Activated CD4-positive, alpha-beta T cell treated with anti-CD3 and anti-CD28 coated beads, Interleukin-2, amount 10 ng/mL, durations not matched to agents 7 days and 5 days (primary cell): ENCODE data around the gene PARP16. TPM values are rescaled to one million over a fixed set of nuclear protein-coding genes. Genes with fewer than 3 reads are reported as not detected.
A peak's percentile ranks its signal among the peaks of the same experiment; 100 is the strongest.

Experiments used
- CTCF ChIA-PET: fragments of 350-600 bp; sonication (Branson Sonifier 250); formaldehyde crosslinking; loops from one replicate; lab custom pipeline; 2021; ENCODE audit warnings: antibody characterized with exemption; lab: Charles Lee
- POLR2A ChIA-PET: fragments of 350-600 bp; sonication (Branson Sonifier 250); formaldehyde crosslinking; loops from one replicate; lab custom pipeline; 2021; ENCODE audit warnings: antibody characterized with exemption; lab: Charles Lee
- DNase-seq: peaks from one replicate; pipeline ENCODE4 v3.0.0-alpha.2; 2020
- H3K27ac Mint-ChIP-seq: one replicate; pipeline ENCODE4 v1.8.0; 2021; ENCODE audit warnings: mild to moderate bottlenecking, moderate library complexity, mixed read lengths
- H3K27me3 Mint-ChIP-seq: one replicate; pipeline ENCODE4 v1.8.0; 2021; ENCODE audit warnings: mixed read lengths
- H3K36me3 Mint-ChIP-seq: one replicate; pipeline ENCODE4 v1.8.0; 2021; ENCODE audit warnings: low read depth, mixed read lengths
- H3K4me1 Mint-ChIP-seq: one replicate; pipeline ENCODE4 v1.8.0; 2021; ENCODE audit warnings: mixed read lengths
- H3K4me3 Mint-ChIP-seq: one replicate; pipeline ENCODE4 v1.8.0; 2021; ENCODE audit warnings: mild to moderate bottlenecking, moderate library complexity, mixed read lengths
- H3K9me3 Mint-ChIP-seq: one replicate; pipeline ENCODE4 v1.8.0; 2021; ENCODE audit warnings: mixed read lengths
- total RNA-seq, 2 experiments: library from RNA; stranded (reverse); gene quantifications; one replicate each; pipeline ENCODE4 v1.2.3, GENCODE V29; 2021

Gene PARP16
- total RNA-seq, 2 experiments from 2014 or later = 19.0 to 21.7 TPM

GRCh38 chr15:65263313-65263712 is 23.4 kb downstream of the PARP16 start:
- Mint-ChIP-seq H3K4me1 (peaks cover 2% of the 10 kb centered on the region), H3K27me3 (no peaks in the 10 kb centered on the region), H3K27ac (no peak overlapping the region), H3K9me3 (no peaks in the 10 kb centered on the region), H3K4me3 (no peak overlapping the region), H3K36me3 (peaks cover 19% of the 10 kb centered on the region)
- ChIA-PET CTCF (no interaction called here), POLR2A (no interaction called here)
- DNase-seq = no peak

- no peak for DNase-seq
- POLR2A ChIA-PET = interaction anchor here (0.7 kb wide), 1 partner anchor 41 kb away, joined by 3 read pairs; no protein-coding TSS in a partner anchor
- no peaks in the 10 kb centered on the region for H3K27me3 Mint-ChIP-seq
- H3K4me3 Mint-ChIP-seq = no peak overlapping the region
- H3K36me3 Mint-ChIP-seq = peaks cover 23% of the 10 kb centered on the region
- no peaks in the 10 kb centered on the region for H3K4me1 Mint-ChIP-seq
- no peak overlapping the region for H3K27ac Mint-ChIP-seq
- no peaks in the 10 kb centered on the region for H3K9me3 Mint-ChIP-seq
- CTCF ChIA-PET = no interaction called here
Observed at GRCh38 chr15:65260968-65261367, 25.7 kb downstream of the PARP16 start.

- H3K4me3 Mint-ChIP-seq = no peak overlapping the region
- H3K36me3 Mint-ChIP-seq = peaks cover 23% of the 10 kb centered on the region
- DNase-seq = no peak
- no peaks in the 10 kb centered on the region for H3K9me3 Mint-ChIP-seq
- ChIA-PET POLR2A (no interaction called here), CTCF (interaction anchor here (0.9 to 1.0 kb wide), 2 partner anchors 10 to 22 kb away, joined by 3 read pairs; no protein-coding TSS in a partner anchor)
- H3K27me3 Mint-ChIP-seq = no peaks in the 10 kb centered on the region
- H3K27ac Mint-ChIP-seq = no peak overlapping the region
- no peaks in the 10 kb centered on the region for H3K4me1 Mint-ChIP-seq
Observed at GRCh38 chr15:65259367-65259797, 27.3 kb downstream of the PARP16 start.

- CTCF ChIA-PET = interaction anchor here (0.8 kb wide), 1 partner anchor 12 kb away, joined by 3 read pairs; no protein-coding TSS in a partner anchor
Observed at GRCh38 chr15:65258375-65259262, 28.1 kb downstream of the PARP16 start.

GRCh38 chr15:65255486-65256140 is 31.1 kb downstream of the PARP16 start:
- no peaks in the 10 kb centered on the region for H3K9me3 Mint-ChIP-seq
- DNase-seq = no peak
- POLR2A ChIA-PET = no interaction called here
- no peak overlapping the region for H3K27ac Mint-ChIP-seq
- no peaks in the 10 kb centered on the region for H3K27me3 Mint-ChIP-seq
- CTCF ChIA-PET = interaction anchor here (0.9 kb wide), 1 partner anchor 10 kb away, joined by 3 read pairs; no protein-coding TSS in a partner anchor
- H3K36me3 Mint-ChIP-seq = peaks cover 15% of the 10 kb centered on the region
- H3K4me3 Mint-ChIP-seq = no peak overlapping the region
- no peaks in the 10 kb centered on the region for H3K4me1 Mint-ChIP-seq

More at GRCh38 chr15:65258375-65259262, 28.1 kb downstream of the PARP16 start:
- no peaks in the 10 kb centered on the region for H3K9me3 Mint-ChIP-seq
- POLR2A ChIA-PET = no interaction called here
- H3K4me1 Mint-ChIP-seq = no peaks in the 10 kb centered on the region
- no peak overlapping the region for H3K27ac Mint-ChIP-seq
- no peak overlapping the region for H3K4me3 Mint-ChIP-seq
- peaks cover 23% of the 10 kb centered on the region for H3K36me3 Mint-ChIP-seq
- DNase-seq = no peak
- H3K27me3 Mint-ChIP-seq = no peaks in the 10 kb centered on the region

GRCh38 chr15:65254758-65255157 is 31.9 kb downstream of the PARP16 start:
- Mint-ChIP-seq H3K4me3 (no peak overlapping the region), H3K27me3 (no peaks in the 10 kb centered on the region), H3K36me3 (peaks cover 13% of the 10 kb centered on the region), H3K9me3 (no peaks in the 10 kb centered on the region), H3K4me1 (no peaks in the 10 kb centered on the region), H3K27ac (no peak overlapping the region)
- POLR2A ChIA-PET = no interaction called here
- CTCF ChIA-PET = interaction anchor here (0.9 kb wide), 1 partner anchor 9 kb away, joined by 3 read pairs; no protein-coding TSS in a partner anchor
- no peak for DNase-seq

DNA sequence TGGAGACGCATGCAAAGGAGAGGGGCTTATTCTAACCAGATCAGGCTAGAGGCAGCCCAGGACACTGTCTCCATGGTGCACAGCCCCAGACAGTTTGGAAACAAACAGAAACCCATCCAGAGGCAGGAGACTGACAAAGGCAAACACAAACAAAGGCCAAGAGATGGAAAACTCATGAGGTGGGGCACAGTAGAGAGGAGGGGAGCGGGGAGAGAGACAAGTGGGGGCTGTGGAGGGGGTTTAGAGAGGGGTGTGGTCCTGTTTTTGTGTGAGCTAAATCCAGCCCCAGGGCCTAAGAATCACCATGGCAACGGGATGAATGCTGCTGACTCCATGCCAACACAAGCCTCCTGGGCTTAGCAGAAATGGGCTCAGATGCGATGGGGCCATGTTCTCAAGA is 32.3 kb downstream of the PARP16 start:
- Mint-ChIP-seq H3K4me3 (no peak overlapping the region), H3K4me1 (no peaks in the 10 kb centered on the region), H3K27ac (no peak overlapping the region), H3K9me3 (no peaks in the 10 kb centered on the region), H3K27me3 (no peaks in the 10 kb centered on the region), H3K36me3 (peaks cover 11% of the 10 kb centered on the region)
- DNase-seq = no peak
- POLR2A ChIA-PET = no interaction called here
- CTCF ChIA-PET = interaction anchor here (0.9 kb wide), 1 partner anchor 9 kb away, joined by 3 read pairs; no protein-coding TSS in a partner anchor

- ChIA-PET POLR2A (no interaction called here), CTCF (interaction anchor here (1.0 to 1.5 kb wide), 3 partner anchors 10 to 42 kb away, joined by 3 to 5 read pairs (median 3); no protein-coding TSS in a partner anchor)
- Mint-ChIP-seq H3K27ac (no peak overlapping the region), H3K4me1 (no peaks in the 10 kb centered on the region), H3K36me3 (peaks cover 2% of the 10 kb centered on the region), H3K9me3 (no peaks in the 10 kb centered on the region), H3K27me3 (no peaks in the 10 kb centered on the region), H3K4me3 (no peak overlapping the region)
- DNase-seq = no peak
Observed at GRCh38 chr15:65249641-65250040, 37.0 kb downstream of the PARP16 start.

- CTCF ChIA-PET = interaction anchor here (1.0 to 1.5 kb wide), 3 partner anchors 11 to 41 kb away, joined by 3 to 5 read pairs (median 3); no protein-coding TSS in a partner anchor
- POLR2A ChIA-PET = no interaction called here
- H3K4me1 Mint-ChIP-seq = no peaks in the 10 kb centered on the region
- H3K27me3 Mint-ChIP-seq = no peaks in the 10 kb centered on the region
- H3K27ac Mint-ChIP-seq = no peak overlapping the region
- no peak for DNase-seq
- H3K36me3 Mint-ChIP-seq = peaks cover 2% of the 10 kb centered on the region
- no peaks in the 10 kb centered on the region for H3K9me3 Mint-ChIP-seq
- no peak overlapping the region for H3K4me3 Mint-ChIP-seq
Observed at GRCh38 chr15:65248511-65249255, 38.0 kb downstream of the PARP16 start.

DNA sequence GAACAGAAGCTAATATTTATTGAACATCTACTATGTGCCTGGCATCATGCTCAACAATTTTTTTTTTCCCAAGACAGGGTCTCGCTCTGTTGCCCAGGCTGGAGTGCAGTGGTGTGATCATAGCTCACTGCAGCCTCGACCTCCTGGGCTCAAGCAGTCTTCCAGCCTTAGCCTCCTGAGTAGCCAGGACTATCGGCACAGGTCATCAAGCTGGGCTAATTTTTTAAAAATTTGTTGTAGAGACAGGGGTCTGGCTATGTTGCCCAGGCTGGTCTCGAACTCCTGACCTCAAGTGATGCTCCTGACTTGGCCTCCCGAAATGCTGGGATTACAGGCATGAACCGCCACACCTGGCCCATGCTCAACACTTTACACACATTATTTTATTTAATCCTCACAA is 39.7 kb downstream of the PARP16 start:
- Mint-ChIP-seq H3K4me1 (no peaks in the 10 kb centered on the region), H3K27me3 (no peaks in the 10 kb centered on the region), H3K9me3 (no peaks in the 10 kb centered on the region), H3K27ac (no peak overlapping the region), H3K4me3 (no peak overlapping the region), H3K36me3 (peaks cover 2% of the 10 kb centered on the region)
- POLR2A ChIA-PET = no interaction called here
- CTCF ChIA-PET = interaction anchor here (1.0 to 1.9 kb wide), 4 partner anchors 9 to 18 kb away, joined by 3 to 5 read pairs (median 4); no protein-coding TSS in a partner anchor
- DNase-seq = no peak

- ChIA-PET POLR2A (no interaction called here), CTCF (interaction anchor here (0.9 to 1.9 kb wide), 4 partner anchors 9 to 19 kb away, joined by 3 to 4 read pairs (median 3); no protein-coding TSS in a partner anchor)
- peaks cover 2% of the 10 kb centered on the region for H3K36me3 Mint-ChIP-seq
- H3K9me3 Mint-ChIP-seq = no peaks in the 10 kb centered on the region
- H3K27ac Mint-ChIP-seq = peak overlapping the region; percentile 33
- DNase-seq = no peak
- H3K27me3 Mint-ChIP-seq = no peaks in the 10 kb centered on the region
- no peaks in the 10 kb centered on the region for H3K4me1 Mint-ChIP-seq
- no peak overlapping the region for H3K4me3 Mint-ChIP-seq
Observed at GRCh38 chr15:65246026-65246714, 40.5 kb downstream of the PARP16 start.
